G401 (cell line): ENCODE data around the gene ZCRB1. TPM values are rescaled to one million over a fixed set of nuclear protein-coding genes. Genes with fewer than 3 reads are reported as not detected.
A peak's percentile ranks its signal among the peaks of the same experiment; 100 is the strongest.
"Not testable (repeated sequence)": the region's sequence is repeated elsewhere in the genome, so short reads cannot be mapped to it uniquely, and the experiment has no call there.

ENCODE experiments used
- DNase-seq: peaks from one replicate; pipeline ENCODE4 v3.0.0-alpha.2; 2015; ENCODE audit warnings: low spot score
- in situ Hi-C: cut with HindIII; loops from 2 replicates; pipeline ENCODE4 v1.10.0; 2016; ENCODE audit warnings: low sequenced_read_pairs, mixed read lengths
- total RNA-seq: library from RNA; depleted of rRNA; stranded (reverse); fragments of >200 nt; shearing (Covaris generic); gene quantifications from 2 replicates; pipeline ENCODE4 v1.2.3, GENCODE V29; 2014

Gene ZCRB1
- total RNA-seq, 1 experiment from 2014 or later = 98.1 TPM

DNA sequence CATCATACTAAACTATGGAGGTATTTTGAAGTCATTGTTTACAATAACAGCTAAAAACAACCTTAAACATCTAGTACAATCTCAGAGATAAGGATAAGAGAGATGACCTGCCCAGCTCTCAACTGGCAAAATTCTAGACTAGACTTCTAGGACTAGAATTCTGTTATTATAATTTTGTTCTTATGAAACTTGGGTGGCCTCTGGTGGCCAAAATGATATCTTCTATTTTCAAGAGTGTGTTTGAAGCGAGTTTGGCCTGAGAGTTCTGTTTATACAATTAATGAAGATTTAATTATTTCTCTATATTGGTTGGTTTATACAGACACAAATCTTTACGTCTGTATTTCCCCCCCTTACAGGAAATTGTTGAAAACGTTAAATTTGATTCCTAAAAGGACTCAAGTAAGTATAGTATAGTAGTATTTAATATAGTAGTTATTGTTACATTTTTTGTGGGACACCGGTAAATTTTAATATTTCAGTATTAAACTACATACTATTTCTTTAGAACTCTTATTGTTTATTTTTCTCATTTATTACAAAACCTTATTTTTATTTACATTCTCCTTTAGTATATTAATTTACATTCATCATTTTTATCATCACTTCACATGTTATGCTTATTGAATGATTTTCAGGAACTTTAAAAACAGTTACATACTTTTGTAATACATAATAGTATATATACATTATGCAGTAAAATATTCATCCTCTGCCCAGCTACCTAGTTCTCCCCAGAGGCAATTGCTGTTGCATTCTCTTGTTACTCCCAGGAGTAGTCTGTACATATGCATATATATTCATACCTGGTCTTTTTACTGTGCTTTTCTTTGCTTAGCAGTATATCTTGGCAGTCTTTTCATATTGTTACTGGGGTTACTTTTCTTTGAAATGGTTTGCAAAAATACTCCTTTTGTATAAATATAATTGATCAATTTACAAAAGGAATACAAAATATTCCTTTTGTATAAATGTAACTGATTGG is 6.7 kb upstream of the ZCRB1 start:
- in situ Hi-C loops = no loop called here
- DNase-seq = peak; percentile 72

DNA sequence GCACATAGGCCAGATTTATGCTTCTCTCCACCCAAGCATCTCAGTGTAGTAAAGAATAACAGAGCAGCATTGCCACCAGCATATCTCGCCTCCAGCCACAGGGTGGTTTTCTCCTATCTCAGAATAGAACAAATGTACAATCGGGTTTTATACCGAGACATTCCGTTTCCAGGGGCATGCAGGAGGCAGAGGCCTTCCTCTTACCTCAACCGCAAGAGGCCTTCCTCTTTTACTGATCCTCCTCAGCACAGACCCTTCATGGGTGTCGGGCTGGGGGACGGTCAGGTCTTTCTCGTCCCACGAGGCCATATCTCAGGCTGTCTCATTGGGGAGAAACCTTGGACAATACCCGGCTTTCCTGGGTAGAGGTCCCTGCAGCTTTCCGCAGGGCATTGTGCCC is 4.2 kb upstream of the ZCRB1 start:
- in situ Hi-C loops, DNase-seq: not testable (repeated sequence)

DNA sequence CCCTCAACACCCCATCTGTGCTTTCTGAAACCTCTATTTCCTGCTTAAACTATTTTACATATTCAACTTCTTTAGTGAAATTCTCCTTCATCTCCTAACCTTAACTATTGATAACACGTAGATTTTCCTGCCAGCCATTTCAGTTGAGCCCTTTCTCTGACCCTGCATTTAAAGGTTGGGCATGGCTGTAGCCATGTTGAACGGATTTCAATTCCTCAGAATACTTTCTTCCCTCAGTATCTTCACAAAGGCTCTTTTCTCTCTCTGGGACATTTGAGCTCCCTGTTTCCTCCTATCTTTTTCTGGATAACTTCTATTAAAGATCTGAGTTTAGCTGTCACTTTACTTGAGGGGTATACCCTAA is 1.3 kb upstream of the ZCRB1 start:
- DNase-seq = no peak
- in situ Hi-C loops = no loop called here

DNA sequence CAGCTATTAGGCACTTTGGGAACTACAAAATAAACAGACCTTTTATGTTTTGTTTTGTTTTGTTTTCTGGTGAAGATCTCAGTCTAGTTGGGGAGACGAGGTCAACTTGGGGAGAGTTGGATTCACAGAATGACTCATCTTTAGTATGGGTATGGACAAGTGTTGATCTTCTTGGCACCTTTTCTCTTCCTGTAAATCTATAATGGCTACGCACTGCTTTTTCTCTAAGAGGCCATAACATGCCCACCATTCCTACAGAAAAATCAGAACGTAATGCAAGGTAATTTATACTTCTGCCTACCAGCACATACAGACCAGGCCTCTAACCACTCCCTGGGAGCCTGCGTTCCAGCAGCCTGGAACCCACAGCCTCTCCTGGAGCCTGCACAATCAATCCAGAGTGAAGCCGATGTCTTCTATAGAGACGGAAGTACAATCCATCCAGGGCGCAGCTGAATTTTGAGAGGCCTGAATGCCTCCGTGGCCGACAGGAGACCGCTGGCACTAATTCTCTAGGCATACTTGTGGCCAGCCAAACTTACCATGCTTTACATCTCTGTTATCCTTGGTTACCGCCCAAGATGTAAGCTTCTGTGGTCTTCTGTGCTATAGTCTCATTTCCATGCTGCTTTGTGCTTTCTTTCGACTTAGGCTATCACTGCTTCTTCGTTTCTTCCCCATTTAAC is 790 bp upstream of the ZCRB1 start:
- in situ Hi-C loops = no loop called here
- peak; percentile 33 for DNase-seq

DNA sequence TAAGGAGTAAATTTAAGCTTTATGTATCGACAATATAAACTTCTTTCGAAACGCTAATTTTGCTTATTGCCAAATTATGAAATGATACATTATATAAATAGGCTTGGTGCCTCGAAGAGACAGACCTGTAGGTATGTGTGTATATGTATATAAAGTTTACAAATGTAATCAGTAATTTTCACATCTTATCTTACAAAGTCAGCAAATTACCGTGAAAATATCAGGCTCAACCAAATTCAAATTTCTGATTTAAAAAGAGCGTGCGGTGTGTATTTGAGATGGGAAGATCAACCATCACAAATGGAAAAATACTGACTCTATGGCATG is 605 bp downstream of the ZCRB1 start:
- DNase-seq = no peak
- in situ Hi-C loops = no loop called here

DNA sequence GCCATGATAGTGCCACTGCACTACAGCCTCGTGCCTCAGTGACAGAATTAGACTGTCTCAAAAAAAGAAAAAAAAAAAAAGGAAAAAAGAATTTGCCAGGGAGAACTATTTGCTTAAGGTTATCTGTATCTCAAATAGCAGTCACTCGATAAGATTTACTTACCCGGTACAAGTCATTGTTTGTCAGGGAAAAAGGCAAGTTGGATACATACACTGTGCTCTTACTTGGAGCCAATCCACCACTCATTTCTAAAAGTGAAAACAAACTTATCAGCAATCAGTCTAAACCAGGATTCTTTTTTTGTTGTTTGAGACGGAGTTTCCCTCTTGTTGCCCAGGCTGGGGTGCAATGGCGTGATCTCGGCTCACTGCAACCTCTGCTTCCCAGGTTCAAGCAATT is 2.0 kb downstream of the ZCRB1 start:
- in situ Hi-C loops = no loop called here

DNA sequence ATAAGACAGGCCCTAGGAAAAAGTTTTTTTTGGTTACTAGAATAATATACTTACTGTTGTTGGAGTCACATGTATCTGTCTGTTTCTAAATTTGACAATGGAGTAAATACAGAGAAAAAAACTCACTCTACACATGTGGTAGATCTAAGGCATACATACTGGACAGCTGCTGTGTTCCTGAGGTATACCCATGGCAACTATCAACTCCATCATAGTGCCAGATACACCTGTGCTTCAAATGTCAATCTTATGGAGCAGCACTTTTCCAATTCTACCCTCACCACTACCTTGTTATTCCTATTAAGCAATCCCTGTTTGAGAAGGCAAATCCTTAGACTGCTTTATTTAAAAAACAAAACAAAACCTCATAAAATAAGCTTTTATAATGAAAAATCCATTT is 3.3 kb downstream of the ZCRB1 start:
- in situ Hi-C loops = no loop called here
- DNase-seq = no peak

More for the DNA sequence above, 2.0 kb downstream of the ZCRB1 start:
- no peak for DNase-seq

DNA sequence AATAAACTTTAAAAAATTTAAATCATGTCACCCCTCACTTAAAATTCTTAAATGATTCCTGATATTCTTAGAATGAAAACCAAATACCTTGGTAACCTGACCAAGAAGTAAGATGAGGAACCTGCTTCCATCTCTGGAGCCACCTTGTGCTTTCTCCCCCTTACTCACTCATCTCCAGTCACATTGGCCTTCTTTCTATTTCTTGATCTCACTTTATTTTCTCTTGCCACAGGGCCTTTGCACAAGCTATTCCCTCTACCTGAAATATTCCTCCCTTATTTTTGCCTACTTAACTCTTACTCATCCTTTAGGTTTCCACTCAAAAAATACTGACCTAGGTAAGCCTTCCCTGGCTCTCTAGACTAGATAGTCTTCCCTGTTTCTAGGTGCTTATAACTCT is 5.1 kb downstream of the ZCRB1 start:
- no peak for DNase-seq
- in situ Hi-C loops = no loop called here

DNA sequence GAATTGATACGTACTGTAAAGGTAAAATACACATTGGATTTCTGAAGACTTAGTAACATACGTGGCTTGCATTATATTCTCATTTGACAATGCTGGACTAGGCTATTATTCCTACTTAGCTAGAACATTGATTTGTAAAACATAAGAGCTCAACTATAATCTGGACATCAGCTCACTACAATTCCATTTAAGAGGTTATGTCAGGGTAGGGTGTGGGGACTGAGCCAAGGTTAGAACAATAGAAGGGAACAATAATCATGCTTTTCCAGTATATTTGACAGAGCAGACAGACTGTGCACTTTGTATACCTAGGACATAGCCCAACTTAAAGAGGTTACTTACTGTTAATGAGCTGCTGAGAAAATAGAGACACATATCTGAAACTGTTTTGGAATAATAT is 10.8 kb downstream of the ZCRB1 start:
- in situ Hi-C loops = no loop called here
- DNase-seq = no peak

DNA sequence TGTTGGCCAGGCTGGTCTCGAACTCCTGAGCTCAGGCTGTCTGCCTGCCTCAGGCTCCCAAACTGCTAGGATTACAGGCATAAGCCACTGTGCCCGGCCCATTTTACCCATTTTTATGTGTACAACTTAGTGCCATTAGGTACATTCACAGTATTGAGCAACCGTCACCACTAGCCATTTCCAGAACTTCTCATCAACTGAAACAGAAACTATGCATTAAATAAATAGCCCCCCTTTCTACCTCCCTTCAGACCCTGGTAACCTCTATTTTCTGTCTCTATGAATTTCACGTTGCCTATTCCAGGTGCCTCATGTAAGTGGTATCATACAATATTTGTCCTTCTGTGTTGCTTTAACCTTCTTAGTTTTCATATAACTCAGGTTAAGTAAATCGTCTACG is 15.9 kb downstream of the ZCRB1 start:
- no peak for DNase-seq
- in situ Hi-C loops = no loop called here

DNA sequence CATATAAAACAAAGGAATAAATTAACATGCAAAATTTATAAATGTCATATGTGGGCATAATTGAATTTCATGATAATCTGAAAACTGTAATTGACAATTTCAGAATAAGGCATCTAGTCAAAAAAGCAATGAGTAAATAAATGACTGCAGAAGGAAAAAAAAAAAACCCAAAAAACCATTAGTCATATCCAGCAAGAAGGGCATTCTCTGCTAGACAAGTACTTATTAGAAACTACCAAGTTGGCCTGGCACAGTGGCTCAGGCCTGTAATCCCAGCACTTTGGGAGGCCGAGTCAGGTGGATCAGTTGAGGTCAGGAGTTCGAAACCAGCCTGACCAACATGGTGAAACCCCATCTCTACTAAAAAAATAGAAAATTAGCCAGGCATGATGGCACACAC is 17.5 kb downstream of the ZCRB1 start:
- in situ Hi-C loops = no loop called here

DNA sequence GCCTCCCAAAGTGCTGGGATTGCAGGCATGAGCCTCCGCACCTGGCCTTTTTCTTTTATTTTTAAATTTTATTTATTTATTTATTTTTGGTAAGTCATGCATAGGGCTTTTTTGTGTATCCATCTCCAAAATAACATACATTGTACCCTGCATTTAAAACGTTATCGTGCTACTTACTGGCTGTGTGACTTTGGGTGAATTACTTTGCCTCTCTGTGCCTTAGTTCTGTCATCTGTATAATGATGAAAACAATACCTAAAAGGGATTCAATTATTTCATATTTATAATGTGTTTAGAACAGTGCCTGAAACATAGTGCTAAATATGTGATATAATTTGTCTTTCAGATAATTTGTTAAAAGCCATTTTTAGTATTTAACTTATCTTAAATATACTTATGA is 19.6 kb downstream of the ZCRB1 start:
- in situ Hi-C loops = no loop called here
- no peak for DNase-seq

More for the DNA sequence above, 17.5 kb downstream of the ZCRB1 start:
- no peak for DNase-seq

DNA sequence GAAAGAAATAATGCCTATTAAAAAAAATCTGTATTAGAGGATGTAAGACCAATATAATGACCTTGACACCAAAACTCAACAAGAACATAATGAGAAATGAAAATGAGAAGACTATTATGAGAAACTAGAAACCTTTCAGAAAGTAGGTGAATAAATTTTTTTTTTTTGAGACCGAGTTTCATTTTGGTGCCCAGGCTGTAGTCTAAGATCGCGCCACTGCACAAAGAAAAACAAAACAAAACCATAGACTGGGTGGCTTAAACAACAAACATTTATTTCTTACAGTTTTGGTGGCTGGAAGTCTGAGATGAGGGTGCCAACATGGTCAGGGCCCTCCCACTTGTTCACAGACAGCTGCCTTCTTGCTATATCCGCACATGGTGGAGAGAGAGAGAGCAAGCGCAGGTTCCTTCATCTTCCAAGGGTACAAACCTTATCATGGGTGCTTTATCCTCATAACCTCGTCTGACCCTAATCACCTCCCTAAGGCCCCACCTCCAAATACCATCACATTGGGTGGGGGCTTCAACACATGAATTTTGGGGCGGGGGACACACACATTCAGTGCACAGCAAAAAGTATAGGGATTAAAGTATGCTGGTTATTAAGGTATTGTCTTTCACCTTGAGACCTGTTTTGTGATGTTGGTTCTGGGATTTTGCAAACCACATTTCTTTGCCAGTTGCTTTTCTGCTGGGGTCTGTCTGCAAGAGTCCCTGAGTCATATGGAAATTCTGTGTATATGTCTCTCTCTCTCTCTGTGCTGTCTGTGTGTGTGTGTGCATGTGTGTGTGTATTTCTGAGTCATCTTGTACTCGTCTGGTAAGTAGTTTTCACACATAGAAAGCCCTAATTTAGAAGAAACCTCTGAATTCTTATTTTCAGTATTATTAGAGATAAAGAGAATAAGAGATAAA is 26.2 kb downstream of the ZCRB1 start:
- DNase-seq = no peak
- in situ Hi-C loops = no loop called here

DNA sequence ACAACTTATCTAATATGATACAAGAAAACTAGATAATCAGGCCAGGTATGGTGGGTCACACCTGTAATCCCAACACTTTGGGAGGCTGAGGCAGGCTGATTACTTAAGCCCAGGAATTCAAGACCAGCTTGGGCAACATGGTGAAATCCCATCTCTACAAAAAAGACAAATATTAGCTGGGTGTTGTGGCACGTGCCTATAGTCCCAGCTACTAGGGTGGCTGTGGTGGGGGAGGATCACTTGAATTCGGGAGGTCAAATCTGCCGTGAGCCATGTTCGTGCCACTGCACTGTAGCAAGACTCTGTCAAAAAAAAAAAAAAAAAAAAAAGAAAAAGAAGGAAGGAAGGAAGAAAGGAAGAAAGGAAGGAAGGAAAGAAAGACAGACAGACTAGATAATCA is 27.0 kb downstream of the ZCRB1 start:
- in situ Hi-C loops = no loop called here
- no peak for DNase-seq

DNA sequence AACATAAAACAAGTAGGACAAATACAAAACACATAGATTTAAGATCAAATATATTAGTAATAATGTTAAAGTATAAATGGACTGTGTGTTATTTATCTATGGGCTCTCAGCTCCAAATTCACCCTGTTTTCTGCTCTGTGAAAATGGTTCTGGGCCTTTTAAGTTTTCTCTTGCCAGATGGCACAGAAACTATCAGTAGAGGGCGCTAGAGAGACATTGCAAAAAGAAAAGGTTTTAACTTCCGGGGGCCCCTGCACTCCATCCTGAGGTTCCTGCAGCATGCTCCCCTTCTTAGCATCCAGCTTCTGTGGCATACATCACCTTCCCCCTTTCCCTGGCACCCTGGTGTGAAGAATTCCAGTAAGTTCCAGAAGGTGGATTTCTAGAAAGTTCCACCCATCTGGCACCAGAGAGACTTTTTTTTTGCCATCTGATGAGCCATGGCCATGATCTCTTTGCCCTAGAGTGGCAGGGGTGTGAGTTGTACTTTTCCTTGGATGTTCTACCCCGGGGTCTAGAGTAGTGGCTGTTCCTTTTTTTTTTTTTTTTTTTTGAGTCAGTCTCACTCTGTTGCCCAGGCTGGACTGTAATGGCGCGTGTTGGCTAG is 29.3 kb downstream of the ZCRB1 start:
- DNase-seq = no peak
- in situ Hi-C loops = no loop called here

DNA sequence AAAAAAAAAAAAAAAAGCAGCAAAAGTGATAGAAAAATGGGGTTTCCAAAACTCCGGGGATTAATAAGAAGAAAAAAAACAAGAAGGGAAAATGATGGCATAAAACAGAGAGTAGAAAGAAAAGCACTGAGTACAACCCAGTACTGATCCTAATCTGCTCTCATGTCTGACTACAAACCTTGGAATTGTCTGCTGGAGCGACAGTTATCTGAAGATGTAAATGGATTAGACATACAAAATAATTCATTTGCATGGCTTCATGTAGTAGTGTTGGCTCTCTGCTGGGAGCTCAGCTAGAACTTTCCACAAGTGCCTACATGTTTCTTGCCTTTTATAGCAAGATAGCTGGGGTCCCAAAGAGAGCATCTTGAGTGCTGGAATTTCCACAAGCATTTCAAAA is 34.2 kb downstream of the ZCRB1 start:
- in situ Hi-C loops = no loop called here
- DNase-seq = no peak

DNA sequence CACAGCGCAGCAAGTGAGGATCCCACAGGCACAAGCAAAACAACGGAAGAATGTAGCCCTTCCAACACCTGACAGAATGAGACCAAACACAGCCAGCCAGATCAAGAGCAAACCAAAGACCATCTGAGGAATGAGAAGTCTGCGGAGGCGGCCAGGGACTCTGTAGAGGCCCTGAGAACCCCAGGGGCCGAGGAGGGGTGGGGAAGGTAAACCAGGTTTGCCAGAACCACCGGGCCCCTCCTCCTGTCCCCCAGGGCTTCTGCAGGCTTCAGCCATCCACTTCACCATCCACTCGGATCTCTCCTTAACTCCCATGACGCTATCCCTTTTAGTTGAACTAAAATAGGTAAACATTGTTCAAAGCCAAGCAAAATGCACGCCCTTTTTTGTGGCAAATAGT is 37.4 kb downstream of the ZCRB1 start:
- no peak for DNase-seq
- in situ Hi-C loops = no loop called here

DNA sequence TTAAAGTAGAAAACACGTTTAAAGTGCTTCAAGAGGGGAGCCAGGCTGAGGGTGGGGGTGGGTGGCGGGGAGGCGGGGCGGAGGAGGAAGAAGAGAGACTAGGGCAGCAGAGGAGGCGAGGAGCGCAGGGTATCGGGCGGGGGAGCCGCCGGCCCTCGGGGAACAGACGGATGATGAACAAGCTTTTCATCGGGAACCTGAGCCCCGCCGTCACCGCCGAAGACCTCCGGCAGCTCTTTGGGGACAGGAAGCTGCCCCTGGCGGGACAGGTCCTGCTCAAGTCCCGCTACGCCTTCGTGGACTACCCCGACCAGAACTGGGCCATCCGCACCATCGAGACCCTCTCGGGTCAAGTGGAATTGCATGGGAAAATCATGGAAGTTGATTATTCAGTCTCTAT is 39.2 kb downstream of the ZCRB1 start:
- in situ Hi-C loops = no loop called here
- DNase-seq = no peak

DNA sequence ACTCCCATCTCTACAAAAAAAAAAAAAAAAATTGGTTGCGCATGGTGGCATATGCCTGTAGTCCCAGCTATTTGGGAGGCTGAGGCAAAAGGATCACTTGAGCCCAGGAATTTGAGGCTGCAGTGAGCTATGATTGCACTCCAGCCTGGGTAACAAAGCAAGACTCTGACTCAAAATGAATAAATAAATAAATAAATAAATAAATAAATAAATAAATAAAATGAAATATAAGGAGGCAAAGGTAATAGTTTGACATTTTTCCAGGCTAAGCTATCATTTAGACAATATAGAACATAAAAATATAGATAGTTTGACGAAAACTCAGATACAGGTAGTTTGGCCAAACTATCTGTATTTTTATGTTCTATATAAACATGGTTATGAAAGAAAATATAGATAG is 40.5 kb downstream of the ZCRB1 start:
- in situ Hi-C loops = no loop called here
- no peak for DNase-seq
